HEK293 (cell line): ENCODE measurements around the gene VPS26B.
"Not testable (repeated sequence)": the region's sequence is repeated elsewhere in the genome, so short reads cannot be mapped to it uniquely, and the experiment has no call there.

ENCODE experiments used
- CTCF ChIA-PET: fragments of 350-600 bp; formaldehyde crosslinking; extraction: SDS; loops from one replicate; lab custom pipeline; 2021; ENCODE audit warnings: antibody characterized with exemption; lab: Yijun Ruan, JAX
- POLR2A ChIA-PET: fragments of 300-600 bp; formaldehyde crosslinking; extraction: SDS; loops from one replicate; lab custom pipeline; 2020; ENCODE audit warnings: antibody characterized with exemption, inconsistent platforms; lab: Yijun Ruan, JAX
- H3K27ac ChIP-seq: fragments of 200-500 bp; sonication (Bioruptor generic); 2 replicates; pipeline ENCODE4 v1.5.1; 2014; ENCODE audit warnings: low read depth, low read length, control low read depth, inconsistent platforms; ENCODE audit errors: extremely low read depth
- H3K36me3 ChIP-seq, 2 experiments: fragments of 200-500 bp in 1 of 2; sonication (Bioruptor generic) in 1 of 2; 1 replicate in 1 of 2; 2 replicates in 1 of 2; pipeline ENCODE4 v1.5.1; 2014 to 2017; ENCODE audit warnings: inconsistent platforms in 2 of 2, low read length in 2 of 2; ENCODE audit not compliant: control insufficient read depth in 2 of 2, insufficient read depth in 1 of 2
- H3K4me1 ChIP-seq: fragments of 200-500 bp; sonication (Bioruptor generic); 2 replicates; pipeline ENCODE4 v1.5.1; 2014; ENCODE audit warnings: mild to moderate bottlenecking, low read length, inconsistent platforms; ENCODE audit not compliant: control insufficient read depth, insufficient read depth
- H3K4me3 ChIP-seq: 2 replicates; pipeline ENCODE4 v1.5.1; 2011; ENCODE audit warnings: low read depth, mild to moderate bottlenecking, control low read depth, low read length, moderate library complexity
- H3K9me3 ChIP-seq: fragments of 200-500 bp; sonication (Bioruptor generic); 2 replicates; pipeline ENCODE4 v1.5.1; 2014; ENCODE audit warnings: low read depth, low read length, inconsistent platforms; ENCODE audit not compliant: control insufficient read depth, insufficient read depth
- SALL2 ChIP-seq: fragments of 450-650 bp; formaldehyde crosslinking; IDR thresholded peaks from 2 replicates; pipeline ENCODE4 v1.5.0; 2017; ENCODE audit warnings: missing biosample characterization, mild to moderate bottlenecking, missing genetic modification characterization, borderline replicate concordance
- SCRT1 ChIP-seq: fragments of 450-650 bp; formaldehyde crosslinking; IDR thresholded peaks from 2 replicates; pipeline ENCODE4 v1.5.1; 2016; ENCODE audit warnings: missing biosample characterization, missing genetic modification characterization, borderline replicate concordance
- WT1 ChIP-seq: fragments of 450-650 bp; formaldehyde crosslinking; IDR thresholded peaks from 2 replicates; pipeline ENCODE4 v1.5.1; 2016; ENCODE audit warnings: missing biosample characterization, missing genetic modification characterization
- ZBTB20 ChIP-seq: fragments of 450-650 bp; formaldehyde crosslinking; IDR thresholded peaks from 2 replicates; pipeline ENCODE4 v1.5.1; 2016; ENCODE audit warnings: missing biosample characterization, missing genetic modification characterization
- ZBTB8A ChIP-seq: fragments of 450-650 bp; formaldehyde crosslinking; IDR thresholded peaks from 2 replicates; pipeline ENCODE4 v1.5.1; 2016; ENCODE audit warnings: missing biosample characterization, missing genetic modification characterization
- ZNF169 ChIP-seq: fragments of 450-650 bp; formaldehyde crosslinking; IDR thresholded peaks from 2 replicates; pipeline ENCODE4 v1.5.1; 2016; ENCODE audit warnings: missing biosample characterization, missing genetic modification characterization
- ZNF214 ChIP-seq: fragments of 450-650 bp; formaldehyde crosslinking; IDR thresholded peaks from 2 replicates; pipeline ENCODE4 v1.5.1; 2017; ENCODE audit warnings: missing biosample characterization, mild to moderate bottlenecking, missing genetic modification characterization, borderline replicate concordance
- ZNF350 ChIP-seq: fragments of 450-650 bp; formaldehyde crosslinking; IDR thresholded peaks from 2 replicates; pipeline ENCODE4 v1.5.0; 2017; ENCODE audit warnings: missing biosample characterization, mild to moderate bottlenecking, missing genetic modification characterization
- ZNF354C ChIP-seq: fragments of 450-650 bp; formaldehyde crosslinking; IDR thresholded peaks from 2 replicates; pipeline ENCODE4 v1.5.1; 2016; ENCODE audit warnings: missing biosample characterization, missing genetic modification characterization, low read depth, borderline replicate concordance
- ZNF404 ChIP-seq: fragments of 450-650 bp; formaldehyde crosslinking; IDR thresholded peaks from 2 replicates; pipeline ENCODE4 v1.5.1; 2017; ENCODE audit warnings: missing biosample characterization, missing genetic modification characterization
- ZNF48 ChIP-seq: fragments of 450-650 bp; formaldehyde crosslinking; IDR thresholded peaks from 2 replicates; pipeline ENCODE4 v1.5.1; 2016; ENCODE audit warnings: missing biosample characterization, missing genetic modification characterization
- ZNF510 ChIP-seq: fragments of 450-650 bp; formaldehyde crosslinking; IDR thresholded peaks from 2 replicates; pipeline ENCODE4 v1.5.1; 2018; ENCODE audit warnings: mild to moderate bottlenecking, missing genetic modification characterization, missing biosample characterization; ENCODE audit not compliant: insufficient replicate concordance
- ZNF600 ChIP-seq: fragments of 450-650 bp; formaldehyde crosslinking; IDR thresholded peaks from 2 replicates; pipeline ENCODE4 v1.5.1; 2016; ENCODE audit warnings: missing biosample characterization, missing genetic modification characterization
- ZNF664 ChIP-seq: fragments of 450-650 bp; formaldehyde crosslinking; IDR thresholded peaks from 2 replicates; pipeline ENCODE4 v1.5.1; 2016; ENCODE audit warnings: missing biosample characterization, missing genetic modification characterization
- ZNF768 ChIP-seq: fragments of 450-650 bp; formaldehyde crosslinking; IDR thresholded peaks from 2 replicates; pipeline ENCODE4 v1.5.1; 2018; ENCODE audit warnings: missing biosample characterization, mild to moderate bottlenecking, missing genetic modification characterization
- ZSCAN23 ChIP-seq: fragments of 450-650 bp; formaldehyde crosslinking; IDR thresholded peaks from 2 replicates; pipeline ENCODE4 v1.5.1; 2016; ENCODE audit warnings: missing biosample characterization, missing genetic modification characterization
- TF ChIP-seq, protein P1 (sequence below): fragments of 450-650 bp; formaldehyde crosslinking; IDR thresholded peaks from 2 replicates; pipeline ENCODE4 v1.5.1; 2016; ENCODE audit warnings: missing biosample characterization, missing genetic modification characterization, borderline replicate concordance
- TF ChIP-seq, protein P2 (sequence below): fragments of 450-650 bp; formaldehyde crosslinking; IDR thresholded peaks from 2 replicates; pipeline ENCODE4 v1.5.1; 2016; ENCODE audit warnings: missing biosample characterization, missing genetic modification characterization
- TF ChIP-seq, protein P3 (sequence below): fragments of 450-650 bp; formaldehyde crosslinking; IDR thresholded peaks from 2 replicates; pipeline ENCODE4 v1.5.1; 2016; ENCODE audit warnings: missing biosample characterization, missing genetic modification characterization

Gene VPS26B

DNA sequence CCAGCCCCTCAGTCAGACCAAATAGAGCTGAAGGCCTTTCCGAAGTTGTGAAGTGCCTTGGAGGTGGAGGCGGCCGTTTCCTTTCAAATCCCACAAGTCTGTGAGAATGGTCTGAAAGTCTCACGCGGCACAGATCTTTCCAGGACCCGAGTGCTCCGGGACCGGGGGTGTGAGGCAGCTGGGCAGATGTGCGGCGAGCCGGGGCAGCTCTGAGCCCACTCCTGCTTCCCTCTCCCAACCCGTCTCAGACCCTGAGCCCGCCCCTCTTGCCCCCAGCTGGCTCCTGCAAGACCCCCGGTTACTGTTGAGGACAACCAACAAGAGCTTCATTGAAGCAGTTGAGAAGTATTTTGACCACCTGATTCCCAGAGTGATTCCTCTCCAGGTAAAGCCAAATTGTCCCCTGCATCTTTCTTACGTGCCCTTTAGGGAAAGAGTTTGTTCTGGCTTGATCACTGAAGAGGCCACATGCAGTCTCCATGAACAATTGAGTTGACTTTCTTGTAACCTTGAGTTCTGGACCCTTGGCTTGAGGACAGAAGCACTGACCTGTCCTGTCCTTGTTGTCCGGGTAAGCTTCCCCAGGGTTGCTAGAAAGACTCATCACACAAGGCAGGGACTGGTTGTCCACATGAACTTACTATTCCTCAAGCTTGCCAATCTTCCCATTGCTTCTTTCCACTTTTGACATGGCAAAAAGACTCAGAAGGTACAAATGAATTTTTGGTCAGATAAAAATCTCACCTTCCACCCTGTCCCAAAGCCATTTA lies 59.2 kb downstream of the VPS26B start (continued):
- TF ChIP-seq, protein P1, sequence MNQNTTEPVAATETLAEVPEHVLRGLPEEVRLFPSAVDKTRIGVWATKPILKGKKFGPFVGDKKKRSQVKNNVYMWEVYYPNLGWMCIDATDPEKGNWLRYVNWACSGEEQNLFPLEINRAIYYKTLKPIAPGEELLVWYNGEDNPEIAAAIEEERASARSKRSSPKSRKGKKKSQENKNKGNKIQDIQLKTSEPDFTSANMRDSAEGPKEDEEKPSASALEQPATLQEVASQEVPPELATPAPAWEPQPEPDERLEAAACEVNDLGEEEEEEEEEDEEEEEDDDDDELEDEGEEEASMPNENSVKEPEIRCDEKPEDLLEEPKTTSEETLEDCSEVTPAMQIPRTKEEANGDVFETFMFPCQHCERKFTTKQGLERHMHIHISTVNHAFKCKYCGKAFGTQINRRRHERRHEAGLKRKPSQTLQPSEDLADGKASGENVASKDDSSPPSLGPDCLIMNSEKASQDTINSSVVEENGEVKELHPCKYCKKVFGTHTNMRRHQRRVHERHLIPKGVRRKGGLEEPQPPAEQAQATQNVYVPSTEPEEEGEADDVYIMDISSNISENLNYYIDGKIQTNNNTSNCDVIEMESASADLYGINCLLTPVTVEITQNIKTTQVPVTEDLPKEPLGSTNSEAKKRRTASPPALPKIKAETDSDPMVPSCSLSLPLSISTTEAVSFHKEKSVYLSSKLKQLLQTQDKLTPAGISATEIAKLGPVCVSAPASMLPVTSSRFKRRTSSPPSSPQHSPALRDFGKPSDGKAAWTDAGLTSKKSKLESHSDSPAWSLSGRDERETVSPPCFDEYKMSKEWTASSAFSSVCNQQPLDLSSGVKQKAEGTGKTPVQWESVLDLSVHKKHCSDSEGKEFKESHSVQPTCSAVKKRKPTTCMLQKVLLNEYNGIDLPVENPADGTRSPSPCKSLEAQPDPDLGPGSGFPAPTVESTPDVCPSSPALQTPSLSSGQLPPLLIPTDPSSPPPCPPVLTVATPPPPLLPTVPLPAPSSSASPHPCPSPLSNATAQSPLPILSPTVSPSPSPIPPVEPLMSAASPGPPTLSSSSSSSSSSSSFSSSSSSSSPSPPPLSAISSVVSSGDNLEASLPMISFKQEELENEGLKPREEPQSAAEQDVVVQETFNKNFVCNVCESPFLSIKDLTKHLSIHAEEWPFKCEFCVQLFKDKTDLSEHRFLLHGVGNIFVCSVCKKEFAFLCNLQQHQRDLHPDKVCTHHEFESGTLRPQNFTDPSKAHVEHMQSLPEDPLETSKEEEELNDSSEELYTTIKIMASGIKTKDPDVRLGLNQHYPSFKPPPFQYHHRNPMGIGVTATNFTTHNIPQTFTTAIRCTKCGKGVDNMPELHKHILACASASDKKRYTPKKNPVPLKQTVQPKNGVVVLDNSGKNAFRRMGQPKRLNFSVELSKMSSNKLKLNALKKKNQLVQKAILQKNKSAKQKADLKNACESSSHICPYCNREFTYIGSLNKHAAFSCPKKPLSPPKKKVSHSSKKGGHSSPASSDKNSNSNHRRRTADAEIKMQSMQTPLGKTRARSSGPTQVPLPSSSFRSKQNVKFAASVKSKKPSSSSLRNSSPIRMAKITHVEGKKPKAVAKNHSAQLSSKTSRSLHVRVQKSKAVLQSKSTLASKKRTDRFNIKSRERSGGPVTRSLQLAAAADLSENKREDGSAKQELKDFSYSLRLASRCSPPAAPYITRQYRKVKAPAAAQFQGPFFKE: no peak
- TF ChIP-seq SALL2 (tag by site-specific recombination): no peak

DNA sequence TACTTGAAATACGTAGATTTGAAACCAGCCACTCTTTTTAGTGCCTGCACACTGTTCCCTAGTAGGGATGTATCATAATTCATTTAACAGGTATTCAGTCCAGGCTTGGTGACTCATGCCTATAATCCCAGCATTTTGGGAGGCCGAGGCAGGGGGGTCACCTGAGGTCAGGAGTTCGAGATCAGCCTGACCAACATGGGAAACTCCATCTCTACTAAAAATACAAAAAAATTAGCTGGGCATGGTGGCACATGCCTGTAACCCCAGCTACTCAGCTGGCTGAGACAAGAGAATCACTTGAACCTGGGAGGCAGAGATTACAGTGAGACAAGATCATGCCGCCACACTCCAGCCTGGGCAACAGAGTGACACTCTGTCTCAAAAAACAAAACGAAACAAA lies 59.9 kb downstream of the VPS26B start:
- H3K36me3 ChIP-seq, H3K4me1 ChIP-seq, H3K27ac ChIP-seq, H3K4me3 ChIP-seq, POLR2A ChIA-PET, H3K9me3 ChIP-seq: not testable (repeated sequence)
- CTCF ChIA-PET: interaction anchor here (0.6 kb wide), 1 partner anchor 234 kb away, joined by 3 read pairs; no protein-coding TSS in a partner anchor

DNA sequence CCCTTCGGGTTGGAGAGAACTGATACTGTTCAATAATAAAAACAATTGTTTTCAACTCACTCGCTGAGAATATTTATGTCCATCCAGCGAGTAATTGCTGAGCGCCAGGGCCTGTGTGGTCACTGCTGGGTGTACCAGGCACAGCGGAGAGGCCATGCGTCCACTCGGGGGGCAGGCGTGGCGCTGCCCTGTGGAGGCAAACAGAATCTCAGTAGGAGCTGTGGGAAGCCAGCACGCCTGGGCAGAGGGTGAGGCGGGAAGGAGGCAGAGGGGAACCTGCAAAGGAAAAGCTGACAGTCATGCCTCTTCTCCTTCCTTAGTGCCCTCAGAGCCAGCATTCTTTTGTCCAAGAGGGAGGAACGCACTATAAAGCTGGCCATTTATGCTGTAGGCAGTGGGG lies 63.1 kb downstream of the VPS26B start:
- H3K9me3 ChIP-seq: no peaks in the 10 kb centered on the region
- no peaks in the 10 kb centered on the region for H3K36me3 ChIP-seq
- H3K4me1 ChIP-seq: no peaks in the 10 kb centered on the region
- H3K27ac ChIP-seq: no peak overlapping the region
- TF ChIP-seq, protein P2, sequence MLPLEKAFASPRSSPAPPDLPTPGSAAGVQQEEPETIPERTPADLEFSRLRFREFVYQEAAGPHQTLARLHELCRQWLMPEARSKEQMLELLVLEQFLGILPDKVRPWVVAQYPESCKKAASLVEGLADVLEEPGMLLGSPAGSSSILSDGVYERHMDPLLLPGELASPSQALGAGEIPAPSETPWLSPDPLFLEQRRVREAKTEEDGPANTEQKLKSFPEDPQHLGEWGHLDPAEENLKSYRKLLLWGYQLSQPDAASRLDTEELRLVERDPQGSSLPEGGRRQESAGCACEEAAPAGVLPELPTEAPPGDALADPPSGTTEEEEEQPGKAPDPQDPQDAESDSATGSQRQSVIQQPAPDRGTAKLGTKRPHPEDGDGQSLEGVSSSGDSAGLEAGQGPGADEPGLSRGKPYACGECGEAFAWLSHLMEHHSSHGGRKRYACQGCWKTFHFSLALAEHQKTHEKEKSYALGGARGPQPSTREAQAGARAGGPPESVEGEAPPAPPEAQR (tag by site-specific recombination): no peak
- TF ChIP-seq ZNF768 (tag by site-specific recombination) (no peak), ZSCAN23 (tag by site-specific recombination) (no peak), ZNF350 (tag by site-specific recombination) (no peak), WT1 (tag by site-specific recombination) (no peak), ZBTB8A (tag by site-specific recombination) (no peak), ZNF600 (tag by site-specific recombination) (no peak), ZNF169 (tag by site-specific recombination) (no peak), SCRT1 (tag by site-specific recombination) (no peak), ZBTB20 (tag by site-specific recombination) (no peak), ZNF510 (tag by site-specific recombination) (no peak), ZNF48 (tag by site-specific recombination) (no peak), ZNF664 (tag by site-specific recombination) (no peak), ZNF404 (no peak), ZNF354C (no peak), ZNF214 (no peak)
- TF ChIP-seq, protein P3, sequence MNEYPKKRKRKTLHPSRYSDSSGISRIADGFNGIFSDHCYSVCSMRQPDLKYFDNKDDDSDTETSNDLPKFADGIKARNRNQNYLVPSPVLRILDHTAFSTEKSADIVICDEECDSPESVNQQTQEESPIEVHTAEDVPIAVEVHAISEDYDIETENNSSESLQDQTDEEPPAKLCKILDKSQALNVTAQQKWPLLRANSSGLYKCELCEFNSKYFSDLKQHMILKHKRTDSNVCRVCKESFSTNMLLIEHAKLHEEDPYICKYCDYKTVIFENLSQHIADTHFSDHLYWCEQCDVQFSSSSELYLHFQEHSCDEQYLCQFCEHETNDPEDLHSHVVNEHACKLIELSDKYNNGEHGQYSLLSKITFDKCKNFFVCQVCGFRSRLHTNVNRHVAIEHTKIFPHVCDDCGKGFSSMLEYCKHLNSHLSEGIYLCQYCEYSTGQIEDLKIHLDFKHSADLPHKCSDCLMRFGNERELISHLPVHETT (tag by site-specific recombination): no peak
- ChIA-PET CTCF (interaction anchor here (2.0 kb wide), 1 partner anchor 14 kb away, joined by 6 read pairs; no protein-coding TSS in a partner anchor), POLR2A (interaction anchor here (0.8 kb wide), 1 partner anchor 63 kb away, joined by 3 read pairs; the partner anchor contains the start of gene VPS26B)
- no peak overlapping the region for H3K4me3 ChIP-seq
